Liver (tissue), 9 donors: ENCODE results near the gene TCERG1. TPM values are rescaled to one million over a fixed set of nuclear protein-coding genes. Genes with fewer than 3 reads are reported as not detected.

Experiments
- DNase-seq: peaks from one replicate; pipeline ENCODE4 v3.0.0-alpha.2; 2017; ENCODE audit warnings: low spot score
- H3K27ac ChIP-seq, 2 donors: one replicate each; pipeline ENCODE4 v1.7.0; 2013; ENCODE audit warnings: inconsistent platforms in 2 of 2, low read length in 2 of 2, control low read depth in 1 of 2, low read depth in 1 of 2, mild to moderate bottlenecking in 1 of 2
- H3K27me3 ChIP-seq, 4 donors: one replicate each; pipeline versions ENCODE4 v1.6.1 to v1.7.0; 2013; ENCODE audit warnings: low read length in 3 of 4, inconsistent platforms in 1 of 4, mild to moderate bottlenecking in 1 of 4, moderate library complexity in 1 of 4; ENCODE audit not compliant: control insufficient read depth in 4 of 4, insufficient read depth in 4 of 4
- H3K36me3 ChIP-seq, 4 donors: one replicate each; pipeline versions ENCODE4 v1.6.1 to v1.7.0; 2013; ENCODE audit warnings: low read length in 3 of 4, mild to moderate bottlenecking in 3 of 4, low read depth in 1 of 4, moderate library complexity in 1 of 4; ENCODE audit not compliant: control insufficient read depth in 4 of 4, insufficient read depth in 3 of 4
- H3K4me1 ChIP-seq, 4 donors: one replicate each; pipeline versions ENCODE4 v1.6.1 to v1.7.0; 2013; ENCODE audit warnings: low read length in 3 of 4, mild to moderate bottlenecking in 3 of 4, moderate library complexity in 1 of 4; ENCODE audit not compliant: control insufficient read depth in 4 of 4, insufficient read depth in 4 of 4
- H3K4me3 ChIP-seq, 3 donors: one replicate each; pipeline versions ENCODE4 v1.6.1 to v1.7.0; 2013; ENCODE audit warnings: low read length in 3 of 3, control low read depth in 1 of 3, low read depth in 1 of 3, mild to moderate bottlenecking in 1 of 3
- H3K9ac ChIP-seq, 2 donors: one replicate each; pipeline ENCODE4 v1.7.0; 2013; ENCODE audit warnings: low read length in 2 of 2, mild to moderate bottlenecking in 2 of 2, moderate library complexity in 2 of 2, control low read depth in 1 of 2, low read depth in 1 of 2
- H3K9me3 ChIP-seq, 4 donors: one replicate each; pipeline versions ENCODE4 v1.6.1 to v1.7.0; 2013; ENCODE audit warnings: low read length in 3 of 4; ENCODE audit not compliant: control insufficient read depth in 4 of 4
- ATF3 ChIP-seq: IDR thresholded peaks from 2 replicates; pipeline ENCODE4 v1.6.1; 2016; ENCODE audit warnings: antibody characterized with exemption
- CTCF ChIP-seq: fragments of 150-350 bp; IDR thresholded peaks from 2 replicates; pipeline ENCODE4 v1.5.1; 2017; ENCODE audit warnings: improper control_type of control experiment, low read depth, low read length; ENCODE audit not compliant: missing input control
- FOXA1 ChIP-seq: IDR thresholded peaks from 2 replicates; pipeline ENCODE4 v1.6.1; 2016; ENCODE audit warnings: antibody characterized with exemption
- FOXA2 ChIP-seq: IDR thresholded peaks from 2 replicates; pipeline ENCODE4 v1.6.1; 2016; ENCODE audit warnings: antibody characterized with exemption
- GABPA ChIP-seq, 2 donors: IDR thresholded peaks in 1 of 2; conservative IDR thresholded peaks in 1 of 2; 2 replicates each; pipeline ENCODE4 v1.6.1; 2016; ENCODE audit warnings: antibody characterized with exemption in 2 of 2, mild to moderate bottlenecking in 1 of 2, moderate library complexity in 1 of 2
- HNF4A ChIP-seq, 2 donors: conservative IDR thresholded peaks; 2 replicates each; pipeline ENCODE4 v1.6.1; 2016; ENCODE audit warnings: antibody characterized with exemption in 2 of 2, mild to moderate bottlenecking in 2 of 2
- MAX ChIP-seq: IDR thresholded peaks from 2 replicates; pipeline ENCODE4 v1.6.1; 2016; ENCODE audit warnings: antibody characterized with exemption
- NR2F2 ChIP-seq: IDR thresholded peaks from 2 replicates; pipeline ENCODE4 v1.6.1; 2016; ENCODE audit warnings: antibody characterized with exemption
- RAD21 ChIP-seq, 2 donors: IDR thresholded peaks; 2 replicates each; pipeline ENCODE4 v1.6.1; 2016; ENCODE audit warnings: antibody characterized with exemption in 2 of 2, mild to moderate bottlenecking in 2 of 2
- REST ChIP-seq: IDR thresholded peaks from 2 replicates; pipeline ENCODE4 v1.6.1; 2016; ENCODE audit warnings: antibody characterized with exemption, mild to moderate bottlenecking
- RXRA ChIP-seq, 2 donors: IDR thresholded peaks; 2 replicates each; pipeline ENCODE4 v1.6.1; 2017 to 2018; ENCODE audit warnings: antibody characterized with exemption in 2 of 2, mild to moderate bottlenecking in 1 of 2
- SP1 ChIP-seq: IDR thresholded peaks from 2 replicates; pipeline ENCODE4 v1.6.1; 2018; ENCODE audit warnings: antibody characterized with exemption, mild to moderate bottlenecking
- TAF1 ChIP-seq: conservative IDR thresholded peaks from 2 replicates; pipeline ENCODE4 v1.6.1; 2016; ENCODE audit warnings: antibody characterized with exemption, mild to moderate bottlenecking
- YY1 ChIP-seq: IDR thresholded peaks from 2 replicates; pipeline ENCODE4 v1.6.1; 2016; ENCODE audit warnings: antibody characterized with exemption, mild to moderate bottlenecking
- ZBTB33 ChIP-seq: IDR thresholded peaks from 2 replicates; pipeline ENCODE4 v1.6.1; 2016; ENCODE audit warnings: antibody characterized with exemption
- WGBS: extraction: QIAGEN DNeasy Blood & Tissue Kit; methylation state at CpG from one replicate; pipeline ENCODE4 v1.1.7; 2013; 5-methylcytosine and 5-hydroxymethylcytosine counted together
- polyA plus RNA-seq, 2 donors: library from polyadenylated mRNA; stranded (reverse) in 1 of 2; unstranded in 1 of 2; fragments of 200-250 nt in 1 of 2; fragments of >200 nt in 1 of 2; fragmentation: Nextera tagmentation in 1 of 2; extraction: Ambion mirVana in 1 of 2; gene quantifications; one replicate each; pipeline versions ENCODE4 v1.2.1 to v1.2.3, GENCODE V29; 2013 to 2015
- total RNA-seq, 2 donors: library from RNA; depleted of rRNA; stranded (reverse); fragments of >200 nt; gene quantifications; one replicate each; pipeline ENCODE4 v1.2.3, GENCODE V29; 2014
- donor health status: healthy.
- donor health status: healthy.
- donor health status: healthy.
- donor health status: healthy.
- donor health status: healthy.

Gene TCERG1
- total and polyA plus RNA-seq, 4 donors: 7.8 to 26.6 (median 16.0) TPM

GRCh38 chr5:146426853-146427618 is 20.1 kb upstream of the TCERG1 start (continued):
- peak; percentile 72 for TF ChIP-seq CTCF

GRCh38 chr5:146427619-146427997 is 19.5 kb upstream of the TCERG1 start:
- WGBS: 37% methylated on average over 4 of the region's 4 CpGs
- H3K9ac ChIP-seq: no peak overlapping the region
- H3K27me3 ChIP-seq: peaks cover 0 to 4% (median 0%) of the 10 kb centered on the region in 4 donors
- no peak overlapping the region for H3K4me3 ChIP-seq
- no peaks in the 10 kb centered on the region for H3K36me3 ChIP-seq
- H3K27ac ChIP-seq: no peak overlapping the region
- TF ChIP-seq FOXA1 (no peak), GABPA (IDR thresholded peaks at IDR 0.05 in 1 of 2, conservative IDR thresholded peaks at IDR 0.05 in 1 of 2) (no peak), ZBTB33 (no peak), CTCF (no peak), HNF4A (conservative IDR thresholded peaks at IDR 0.05) (no peak), NR2F2 (no peak), FOXA2 (no peak), REST (no peak), RXRA (IDR thresholded peaks at IDR 0.05) (no peak), ATF3 (no peak), MAX (no peak), SP1 (no peak), YY1 (no peak), TAF1 (no peak), RAD21 (IDR thresholded peaks at IDR 0.05) (no peak)
- no peaks in the 10 kb centered on the region for H3K4me1 ChIP-seq
- no peaks in the 10 kb centered on the region for H3K9me3 ChIP-seq
- no peak for DNase-seq
